Activated CD4-positive, alpha-beta T cell treated with anti-CD3 and anti-CD28 coated beads for 36 hours (primary cell): ENCODE results near the gene KIF13A. TPM values are rescaled to one million over a fixed set of nuclear protein-coding genes. Genes with fewer than 3 reads are reported as not detected.
"Not testable (repeated sequence)": the region's sequence is repeated elsewhere in the genome, so short reads cannot be mapped to it uniquely, and the experiment has no call there.

Experiments
- ATAC-seq: fragments of 200-7000 bp; cut with Tn5 transposase; one replicate; pipeline ENCODE4 v1.10.0; 2021; ENCODE audit warnings: mild to moderate bottlenecking, moderate library complexity
- CTCF ChIA-PET: fragments of 350-600 bp; sonication (Branson Sonifier 250); formaldehyde crosslinking; loops from one replicate; lab custom pipeline; 2021; ENCODE audit warnings: antibody characterized with exemption; lab: Charles Lee
- POLR2A ChIA-PET: fragments of 350-600 bp; sonication (Branson Sonifier 250); formaldehyde crosslinking; loops from one replicate; lab custom pipeline; 2021; ENCODE audit warnings: antibody characterized with exemption, inconsistent platforms; lab: Charles Lee
- DNase-seq: peaks from one replicate; pipeline ENCODE4 v3.0.0-alpha.2; 2020
- H3K27ac Mint-ChIP-seq: one replicate; pipeline ENCODE4 v1.8.0; 2021; ENCODE audit warnings: mixed read lengths
- H3K27me3 Mint-ChIP-seq: one replicate; pipeline ENCODE4 v1.8.0; 2021; ENCODE audit warnings: mixed read lengths
- H3K36me3 Mint-ChIP-seq: one replicate; pipeline ENCODE4 v1.8.0; 2021; ENCODE audit warnings: low read depth, mixed read lengths
- H3K4me1 Mint-ChIP-seq: one replicate; pipeline ENCODE4 v1.8.0; 2021; ENCODE audit warnings: mixed read lengths
- H3K4me3 Mint-ChIP-seq: one replicate; pipeline ENCODE4 v1.8.0; 2021; ENCODE audit warnings: mild to moderate bottlenecking, moderate library complexity, mixed read lengths
- H3K9me3 Mint-ChIP-seq: one replicate; pipeline ENCODE4 v1.8.0; 2021; ENCODE audit warnings: low read depth, mixed read lengths
- intact Hi-C, 2 experiments: fragments of 100-400 bp; cut with DNase I in 1 of 2; cut with micrococcal nuclease in 1 of 2; formaldehyde crosslinking; loops; one replicate each; pipeline versions ENCODE4 v1.14.2 to v1.15.1; 2022 to 2024; cut with DNase I, micrococcal nuclease
- total RNA-seq, 2 experiments: library from RNA; stranded (reverse); gene quantifications; one replicate each; pipeline ENCODE4 v1.2.3, GENCODE V29; 2021

Gene KIF13A
- total RNA-seq, 2 experiments from 2014 or later = 0.07 TPM; not detected in 1

DNA sequence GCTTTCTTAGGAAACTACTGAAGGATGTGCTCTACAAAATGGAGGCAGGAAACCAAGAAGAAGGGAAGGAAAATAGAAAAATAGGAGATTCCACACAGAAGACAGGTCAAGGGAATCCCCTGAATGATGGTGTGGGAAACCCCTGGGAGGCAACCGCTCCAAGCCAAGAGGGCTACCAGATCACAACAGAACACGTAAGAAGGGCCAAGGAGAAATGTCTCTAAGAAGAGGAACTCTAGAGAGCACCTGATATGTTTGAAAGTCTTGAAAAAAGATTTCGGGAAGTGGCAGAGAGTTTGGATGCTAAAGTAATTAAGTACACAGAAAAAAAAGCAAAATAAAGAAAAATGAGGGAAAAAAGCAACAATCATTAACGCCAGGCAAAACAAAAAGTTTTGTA, 7.1 kb downstream of the KIF13A start:
- Mint-ChIP-seq H3K4me1 (peaks cover 2% of the 10 kb centered on the region), H3K36me3 (no peaks in the 10 kb centered on the region), H3K27me3 (peaks cover 33% of the 10 kb centered on the region), H3K9me3 (no peaks in the 10 kb centered on the region), H3K27ac (no peak overlapping the region), H3K4me3 (no peak overlapping the region)
- no peak for ATAC-seq
- ChIA-PET CTCF (no interaction called here), POLR2A (no interaction called here)
- no peak for DNase-seq
- intact Hi-C loops = loop anchor here in 1 of 2 experiments (10.0 kb wide), 2 partner anchors 96 to 134 kb away; no protein-coding TSS in a partner anchor

DNA sequence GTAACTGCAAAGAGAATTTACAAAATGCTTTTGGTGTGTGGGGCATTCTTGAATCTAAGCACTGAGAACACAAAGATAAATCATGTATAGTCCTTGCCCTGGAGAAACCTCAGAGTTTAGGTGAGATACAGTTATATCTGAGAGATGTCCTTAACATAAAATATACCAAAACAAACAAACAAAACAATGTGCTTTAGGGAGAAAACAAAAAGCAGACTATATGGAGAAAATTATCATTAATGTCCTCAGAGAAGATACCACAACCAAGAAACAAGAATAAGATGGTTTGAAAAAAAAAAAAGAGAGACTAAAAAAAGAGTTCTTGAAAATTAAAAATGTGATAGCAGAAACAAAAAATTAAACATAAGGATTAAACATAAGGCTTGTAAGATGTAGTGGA, 8.0 kb downstream of the KIF13A start:
- Mint-ChIP-seq H3K4me3 (no peak overlapping the region), H3K4me1 (peaks cover 2% of the 10 kb centered on the region), H3K27ac (no peak overlapping the region), H3K9me3 (no peaks in the 10 kb centered on the region), H3K36me3 (no peaks in the 10 kb centered on the region), H3K27me3 (peaks cover 25% of the 10 kb centered on the region)
- intact Hi-C loops = no loop called here
- ATAC-seq (no peak), DNase-seq (no peak)
- ChIA-PET POLR2A (no interaction called here), CTCF (no interaction called here)

DNA sequence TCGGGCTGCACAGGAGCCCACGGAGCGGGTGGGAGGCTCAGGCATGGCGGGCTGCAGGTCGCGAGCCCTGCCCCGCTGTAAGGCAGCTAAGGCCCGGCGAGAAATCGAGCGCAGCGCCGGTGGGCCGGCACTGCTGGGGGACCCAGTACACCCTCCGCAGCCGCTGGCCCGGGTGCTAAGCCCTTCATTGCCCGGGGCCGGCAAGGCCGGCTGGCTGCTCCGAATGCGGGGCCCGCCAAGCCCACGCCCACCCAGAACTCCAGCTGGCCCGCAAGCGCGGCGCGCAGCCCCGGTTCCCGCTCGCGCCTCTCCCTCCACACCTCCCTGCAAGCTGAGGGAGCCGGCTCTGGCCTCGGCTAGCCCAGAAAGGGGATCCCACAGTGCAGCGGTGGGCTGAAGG, 11.2 kb downstream of the KIF13A start:
- not testable (repeated sequence) for H3K4me3 Mint-ChIP-seq, ATAC-seq

DNA sequence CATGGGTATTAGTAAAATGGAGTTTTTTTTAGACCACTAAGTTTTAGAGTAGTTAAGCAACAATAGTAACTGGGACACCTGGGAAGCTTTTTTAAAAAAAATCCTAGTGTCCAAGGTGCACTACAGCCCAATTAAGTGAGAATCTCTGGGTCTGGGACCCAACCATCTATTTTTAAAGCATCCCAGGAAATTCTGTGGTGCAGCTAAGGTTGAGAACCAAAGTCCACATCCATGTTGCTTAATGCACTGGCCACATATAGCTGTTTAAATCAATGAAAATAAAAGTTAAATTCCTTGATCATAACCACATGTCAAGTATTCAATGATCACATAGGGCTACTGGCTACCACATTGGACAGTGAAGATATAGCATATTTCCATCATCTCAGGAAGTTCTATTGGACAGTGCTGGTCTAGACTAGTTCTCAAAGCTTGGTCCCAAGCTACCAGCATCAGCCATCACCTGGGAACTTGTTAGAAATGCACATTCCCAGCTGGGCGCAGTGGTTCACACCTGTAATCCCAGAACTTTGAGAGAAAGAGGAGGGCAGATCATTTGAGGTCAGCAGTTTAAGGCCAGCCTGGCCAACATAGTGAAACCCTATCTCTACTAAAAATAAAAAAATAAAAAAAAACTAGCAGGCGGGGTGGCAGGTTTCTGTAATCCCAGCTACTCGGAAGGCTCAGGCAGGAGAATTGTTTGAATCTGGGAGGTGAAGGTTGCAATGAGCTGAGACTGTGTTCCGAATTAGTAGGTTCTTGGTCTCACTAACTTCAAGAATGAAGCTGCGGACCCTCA, 12.7 kb downstream of the KIF13A start:
- ChIA-PET CTCF (no interaction called here), POLR2A (interaction anchor here (0.6 to 0.7 kb wide), 2 partner anchors 781 to 899 kb away, joined by 3 to 4 read pairs; no protein-coding TSS in a partner anchor)
- Mint-ChIP-seq H3K9me3 (no peaks in the 10 kb centered on the region), H3K27ac (no peak overlapping the region), H3K27me3 (peaks cover 17% of the 10 kb centered on the region), H3K4me1 (no peaks in the 10 kb centered on the region), H3K36me3 (no peaks in the 10 kb centered on the region), H3K4me3 (no peak overlapping the region)
- no peak for ATAC-seq
- intact Hi-C loops = no loop called here
- DNase-seq = no peak

More for the DNA sequence above, 11.2 kb downstream of the KIF13A start:
- H3K27ac Mint-ChIP-seq, intact Hi-C loops, H3K36me3 Mint-ChIP-seq, POLR2A ChIA-PET, H3K9me3 Mint-ChIP-seq, H3K4me1 Mint-ChIP-seq, CTCF ChIA-PET, DNase-seq: not testable (repeated sequence)
- H3K27me3 Mint-ChIP-seq = peaks cover 24% of the 10 kb centered on the region

DNA sequence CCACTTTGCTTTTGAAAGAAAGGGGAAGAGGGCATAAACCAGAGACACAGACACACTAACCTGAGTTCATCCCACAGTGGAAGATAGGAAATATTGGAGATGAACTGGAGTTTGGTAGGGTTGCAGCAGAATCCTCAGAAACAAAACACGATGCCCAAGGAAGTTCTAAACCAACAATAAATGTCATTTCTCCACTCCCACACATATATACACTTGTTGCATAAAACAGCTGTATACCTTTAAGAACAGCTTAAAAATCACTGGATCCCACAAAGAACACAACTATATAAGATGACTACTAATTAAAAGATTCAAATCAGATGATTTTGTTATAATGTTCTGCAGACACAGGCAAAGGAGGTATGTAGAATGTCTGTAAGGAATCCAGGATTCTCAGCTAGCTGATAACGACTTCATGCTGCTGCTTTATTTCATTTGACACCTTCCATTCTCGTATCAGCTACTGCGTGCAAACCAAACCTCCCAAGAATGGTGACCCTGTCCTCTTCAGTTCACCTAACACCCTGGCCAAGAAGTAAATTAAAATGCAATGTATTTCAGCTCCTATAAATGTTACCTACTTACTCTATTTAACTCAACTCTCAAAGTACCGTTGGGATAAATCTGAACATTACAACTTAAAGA, 14.3 kb downstream of the KIF13A start:
- DNase-seq (no peak), ATAC-seq (no peak)
- ChIA-PET CTCF (no interaction called here), POLR2A (no interaction called here)
- H3K27ac Mint-ChIP-seq = no peak overlapping the region
- intact Hi-C loops = no loop called here
- no peaks in the 10 kb centered on the region for H3K9me3 Mint-ChIP-seq
- H3K36me3 Mint-ChIP-seq = no peaks in the 10 kb centered on the region
- peaks cover 14% of the 10 kb centered on the region for H3K27me3 Mint-ChIP-seq
- H3K4me1 Mint-ChIP-seq = no peaks in the 10 kb centered on the region
- no peak overlapping the region for H3K4me3 Mint-ChIP-seq

DNA sequence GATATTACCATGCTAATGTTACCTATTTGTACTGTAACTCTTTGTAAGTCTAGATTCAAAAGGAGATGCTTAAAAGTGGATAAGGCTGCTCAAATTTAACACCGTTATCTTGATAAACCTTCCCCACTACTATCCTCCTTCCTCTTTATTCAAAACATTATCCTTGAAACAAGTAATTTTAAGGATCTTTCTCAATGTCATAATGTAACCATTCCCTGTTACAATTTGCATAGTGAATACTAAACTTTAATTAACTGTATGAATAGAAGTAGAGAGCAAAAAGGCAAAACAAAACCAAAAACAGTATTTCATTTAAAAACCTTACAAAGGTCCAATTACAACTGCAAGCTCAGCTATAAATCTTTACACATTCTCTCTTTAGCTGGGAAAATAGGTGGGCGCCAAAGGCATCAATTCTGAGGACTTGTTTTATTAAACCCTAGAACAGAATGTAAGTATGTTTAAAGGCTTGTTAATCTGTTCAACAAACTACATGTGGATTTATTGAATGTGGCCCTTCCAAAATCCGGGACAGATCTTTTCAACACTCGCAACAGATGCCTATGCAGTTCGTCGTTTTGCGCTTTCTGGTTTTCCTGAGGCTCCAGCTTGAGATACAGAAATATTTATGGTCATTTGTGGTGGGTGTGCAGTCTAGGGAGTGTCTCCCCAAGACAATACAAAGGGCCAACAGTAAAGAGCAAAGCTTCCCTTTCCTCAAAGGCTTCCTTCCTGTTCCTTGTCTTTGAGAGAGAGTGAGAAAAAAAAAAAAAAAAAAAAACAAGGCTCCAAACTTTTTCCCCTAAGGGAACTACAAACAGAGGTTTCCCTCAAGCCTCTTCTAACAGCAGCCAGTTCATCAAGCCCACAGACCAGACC, 15.1 kb downstream of the KIF13A start:
- ChIA-PET CTCF (interaction anchor here (0.5 to 0.8 kb wide), 2 partner anchors 22 to 31 kb away, joined by 3 read pairs; no protein-coding TSS in a partner anchor), POLR2A (no interaction called here)
- H3K4me1 Mint-ChIP-seq = no peaks in the 10 kb centered on the region
- no peaks in the 10 kb centered on the region for H3K9me3 Mint-ChIP-seq
- no peaks in the 10 kb centered on the region for H3K36me3 Mint-ChIP-seq
- intact Hi-C loops = no loop called here
- no peak for DNase-seq
- H3K27me3 Mint-ChIP-seq = peaks cover 14% of the 10 kb centered on the region
- H3K27ac Mint-ChIP-seq = no peak overlapping the region
- H3K4me3 Mint-ChIP-seq = no peak overlapping the region
- no peak for ATAC-seq

DNA sequence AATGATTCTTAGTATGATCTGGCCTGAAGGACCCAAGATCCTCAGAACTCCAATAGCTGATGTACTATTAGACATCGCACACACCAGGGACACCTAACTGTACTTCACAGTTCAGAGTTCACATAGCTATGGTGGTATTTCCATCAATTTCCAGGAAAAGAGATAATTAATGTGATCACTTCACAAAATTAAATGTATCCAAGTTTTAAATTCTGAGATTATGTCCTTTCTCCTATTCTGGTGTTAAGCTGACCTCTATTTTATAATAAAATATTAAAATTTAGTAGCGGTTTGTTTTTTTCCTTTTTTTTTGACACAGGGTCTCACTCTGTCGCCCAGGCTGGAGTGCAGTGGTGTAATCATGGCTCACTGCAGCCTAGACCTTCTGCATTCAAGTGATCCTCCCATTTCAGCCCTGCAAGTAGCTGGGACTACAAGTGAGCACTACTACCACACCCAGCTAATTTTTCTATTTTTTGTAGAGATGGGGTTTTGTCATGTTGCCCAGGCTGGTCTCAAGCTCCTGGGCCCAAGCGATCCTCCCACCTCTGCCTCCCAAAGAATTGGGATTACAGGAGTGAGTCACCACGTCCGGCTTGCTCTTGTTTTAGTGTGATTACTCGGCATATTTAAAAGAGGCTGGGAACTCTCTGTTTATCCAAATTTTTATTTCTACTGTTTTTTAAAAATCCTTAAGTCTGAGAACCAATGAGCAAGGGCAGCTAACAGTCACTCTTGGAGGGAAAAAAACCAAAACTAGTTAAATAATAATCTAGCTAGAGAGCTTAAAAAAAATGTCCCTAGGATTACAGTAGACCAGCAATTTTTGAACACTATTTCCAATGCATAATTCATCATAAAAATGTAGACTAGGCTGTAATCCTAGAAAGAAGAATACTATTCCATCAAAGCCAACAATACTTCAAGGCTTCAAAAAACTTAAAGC, 16.0 kb downstream of the KIF13A start:
- Mint-ChIP-seq H3K4me3 (no peak overlapping the region), H3K4me1 (no peaks in the 10 kb centered on the region), H3K27ac (no peak overlapping the region), H3K9me3 (no peaks in the 10 kb centered on the region), H3K36me3 (no peaks in the 10 kb centered on the region), H3K27me3 (peaks cover 12% of the 10 kb centered on the region)
- POLR2A ChIA-PET = no interaction called here
- intact Hi-C loops = no loop called here
- DNase-seq (no peak), ATAC-seq (no peak)
- CTCF ChIA-PET = interaction anchor here (0.5 to 0.8 kb wide), 3 partner anchors 23 to 393 kb away, joined by 3 read pairs; no protein-coding TSS in a partner anchor

DNA sequence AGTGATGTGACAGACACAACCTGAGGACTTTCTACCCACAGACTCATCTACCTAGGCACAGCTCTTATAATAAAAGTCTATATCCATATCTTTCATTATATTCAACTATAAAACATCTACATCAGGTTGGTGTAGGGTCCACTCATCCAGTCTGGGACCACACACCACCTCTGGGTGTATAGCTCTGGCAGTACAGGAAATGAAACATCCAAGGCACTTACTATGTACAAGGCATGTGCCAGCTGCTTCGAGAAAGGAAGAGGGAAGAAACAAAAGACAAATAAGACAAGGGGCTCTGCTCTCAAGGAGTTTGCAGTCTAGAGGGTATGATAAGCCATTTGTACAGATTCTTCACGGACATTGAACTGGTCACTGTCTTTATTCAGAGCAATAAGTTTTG, 18.6 kb downstream of the KIF13A start:
- Mint-ChIP-seq H3K9me3 (no peaks in the 10 kb centered on the region), H3K4me3 (no peak overlapping the region), H3K36me3 (no peaks in the 10 kb centered on the region), H3K27me3 (peaks cover 12% of the 10 kb centered on the region), H3K27ac (no peak overlapping the region), H3K4me1 (no peaks in the 10 kb centered on the region)
- ChIA-PET POLR2A (no interaction called here), CTCF (interaction anchor here (0.6 kb wide), 1 partner anchor 881 kb away, joined by 3 read pairs; no protein-coding TSS in a partner anchor)
- ATAC-seq (no peak), DNase-seq (no peak)
- intact Hi-C loops = no loop called here

DNA sequence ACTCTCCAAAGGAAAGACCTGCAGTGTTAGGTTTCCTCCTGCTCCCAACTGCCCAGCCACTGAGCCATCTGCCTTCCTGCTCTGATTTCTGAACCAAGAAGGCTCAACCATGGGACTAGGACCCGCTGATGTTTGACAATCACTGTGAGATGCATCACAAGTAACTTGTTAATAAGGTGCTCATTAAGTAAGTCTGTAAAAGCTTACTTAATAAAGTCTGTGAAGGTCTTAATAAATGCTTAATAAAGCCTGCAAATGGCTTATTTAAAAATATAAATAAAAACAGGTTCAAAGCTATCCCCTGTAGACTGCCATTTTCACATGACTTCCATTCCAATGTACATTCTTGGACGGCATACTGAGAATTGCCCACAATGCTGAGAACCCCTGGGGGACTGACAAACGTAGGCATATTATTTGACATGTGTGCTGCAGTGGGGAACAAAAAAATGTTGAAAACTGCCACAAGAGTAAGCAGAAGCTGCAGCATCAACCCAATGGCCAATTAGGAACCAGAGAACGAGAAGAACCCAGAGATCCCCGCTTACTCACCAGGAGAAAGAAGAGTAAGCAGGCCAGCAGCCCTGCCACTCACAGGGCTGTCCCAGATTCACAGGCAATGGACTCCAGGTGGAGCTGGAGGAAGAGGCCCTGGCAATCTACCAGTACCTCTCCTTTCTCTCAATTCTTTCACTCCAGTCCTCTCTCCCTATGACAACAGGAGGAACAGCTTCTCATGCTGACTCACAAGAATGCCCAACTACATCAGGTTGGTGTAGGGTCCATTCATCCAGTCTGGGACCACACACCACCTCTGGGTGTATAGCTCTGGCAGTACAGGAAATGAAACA, 19.5 kb downstream of the KIF13A start:
- Mint-ChIP-seq H3K4me1 (no peaks in the 10 kb centered on the region), H3K27ac (no peak overlapping the region), H3K36me3 (no peaks in the 10 kb centered on the region), H3K9me3 (no peaks in the 10 kb centered on the region), H3K4me3 (no peak overlapping the region), H3K27me3 (peaks cover 9% of the 10 kb centered on the region)
- ATAC-seq (no peak), DNase-seq (no peak)
- ChIA-PET POLR2A (no interaction called here), CTCF (no interaction called here)
- intact Hi-C loops = no loop called here

DNA sequence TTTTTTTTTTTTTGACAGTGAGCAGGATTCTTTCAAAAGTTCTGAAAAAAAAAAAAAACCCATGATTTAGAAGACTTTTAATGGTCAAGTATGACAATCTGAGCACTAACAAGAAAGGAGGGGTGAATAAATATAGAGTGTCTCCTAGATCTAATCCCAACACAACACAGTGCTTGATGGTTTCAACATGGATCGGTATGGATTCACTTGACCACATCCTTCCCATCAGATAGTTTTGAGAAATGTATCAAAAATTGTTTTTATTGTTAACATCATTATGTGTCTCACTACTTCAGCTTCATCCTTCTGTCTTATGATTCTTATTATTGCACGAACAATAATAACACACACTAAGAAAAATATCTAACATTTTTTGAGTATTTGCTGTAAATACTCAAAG, 21.0 kb downstream of the KIF13A start:
- ChIA-PET CTCF (no interaction called here), POLR2A (no interaction called here)
- no peak overlapping the region for H3K27ac Mint-ChIP-seq
- H3K27me3 Mint-ChIP-seq = peaks cover 7% of the 10 kb centered on the region
- intact Hi-C loops = no loop called here
- H3K4me1 Mint-ChIP-seq = no peaks in the 10 kb centered on the region
- H3K9me3 Mint-ChIP-seq = no peaks in the 10 kb centered on the region
- H3K4me3 Mint-ChIP-seq = no peak overlapping the region
- ATAC-seq (no peak), DNase-seq (no peak)
- no peaks in the 10 kb centered on the region for H3K36me3 Mint-ChIP-seq
